GM21390 (cell line): ENCODE results near the gene GATA5.
"Not testable (repeated sequence)": the region's sequence is repeated elsewhere in the genome, so short reads cannot be mapped to it uniquely, and the experiment has no call there.

Source experiments
- ATAC-seq: cut with Tn5 transposase; IDR thresholded peaks from one replicate; pipeline ENCODE4 v1.9.1; 2021; ENCODE audit not compliant: unreplicated experiment

Gene GATA5

DNA sequence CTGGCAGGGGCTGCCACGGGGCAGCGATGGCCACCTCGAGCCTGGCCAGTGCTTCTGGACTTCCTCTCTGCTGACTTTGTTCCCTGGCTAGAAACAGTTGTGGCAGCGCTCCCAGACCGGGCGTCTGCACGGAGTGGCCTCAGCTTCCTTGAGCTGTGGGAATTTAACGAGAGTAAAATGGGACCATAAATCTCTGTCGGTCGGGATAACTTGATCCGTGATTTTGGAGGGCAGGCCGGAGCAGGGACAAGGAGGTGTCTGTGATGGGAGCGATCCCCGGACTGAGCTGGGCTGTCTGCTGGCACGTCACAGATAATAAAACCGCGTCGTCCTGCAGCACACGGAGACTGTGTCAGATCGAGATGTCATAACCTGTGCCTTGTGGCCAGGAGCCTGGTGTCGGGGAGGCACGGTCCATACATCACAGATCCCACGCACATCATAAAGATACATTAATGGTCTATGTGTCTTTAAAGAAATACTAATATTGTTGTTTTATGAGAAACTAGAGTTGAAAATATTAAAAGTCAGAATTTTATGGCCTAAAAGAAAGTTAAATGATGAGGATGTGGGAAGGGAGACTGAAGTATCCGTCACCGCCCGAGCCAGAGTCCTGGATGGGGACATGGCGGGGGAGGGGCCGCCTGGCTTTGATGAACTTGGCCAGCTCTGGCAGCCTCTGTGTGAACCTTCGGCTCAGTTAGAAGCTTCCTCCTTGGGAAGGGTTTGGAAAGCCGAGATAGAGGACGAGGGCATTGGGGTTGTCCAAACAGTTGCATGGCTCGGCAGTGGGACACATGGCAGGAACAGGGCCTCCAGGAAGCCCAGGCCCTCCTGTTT, 41.9 kb downstream of the GATA5 start:
- no peak for ATAC-seq

DNA sequence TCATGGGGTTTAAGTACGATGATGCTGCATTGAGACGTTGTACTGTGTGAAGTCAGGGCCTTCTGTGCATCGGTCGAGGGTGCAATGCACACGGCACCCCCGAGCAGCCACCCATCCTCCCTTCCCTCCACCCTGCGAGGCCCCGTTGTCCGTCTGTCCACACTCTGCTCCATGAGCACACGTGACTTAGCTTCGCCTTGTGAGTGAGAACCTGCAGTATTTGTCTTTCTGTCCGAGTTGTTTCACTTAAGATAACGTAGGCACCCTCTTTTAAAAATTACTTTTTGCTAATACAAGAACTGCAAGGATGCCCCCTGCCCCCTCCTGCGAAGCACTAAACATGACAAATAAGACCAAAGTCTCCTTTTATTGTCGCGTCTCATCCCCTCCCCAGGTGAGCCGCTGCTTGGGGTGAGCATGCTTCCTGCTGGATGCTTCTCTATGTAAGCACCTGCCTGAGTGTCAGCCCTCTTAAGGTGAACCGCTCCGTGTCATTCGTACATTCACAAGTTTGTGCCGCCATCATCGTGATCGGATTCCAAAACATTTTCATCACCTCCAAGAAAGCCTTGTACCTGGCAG, 44.8 kb downstream of the GATA5 start:
- ATAC-seq = no peak

DNA sequence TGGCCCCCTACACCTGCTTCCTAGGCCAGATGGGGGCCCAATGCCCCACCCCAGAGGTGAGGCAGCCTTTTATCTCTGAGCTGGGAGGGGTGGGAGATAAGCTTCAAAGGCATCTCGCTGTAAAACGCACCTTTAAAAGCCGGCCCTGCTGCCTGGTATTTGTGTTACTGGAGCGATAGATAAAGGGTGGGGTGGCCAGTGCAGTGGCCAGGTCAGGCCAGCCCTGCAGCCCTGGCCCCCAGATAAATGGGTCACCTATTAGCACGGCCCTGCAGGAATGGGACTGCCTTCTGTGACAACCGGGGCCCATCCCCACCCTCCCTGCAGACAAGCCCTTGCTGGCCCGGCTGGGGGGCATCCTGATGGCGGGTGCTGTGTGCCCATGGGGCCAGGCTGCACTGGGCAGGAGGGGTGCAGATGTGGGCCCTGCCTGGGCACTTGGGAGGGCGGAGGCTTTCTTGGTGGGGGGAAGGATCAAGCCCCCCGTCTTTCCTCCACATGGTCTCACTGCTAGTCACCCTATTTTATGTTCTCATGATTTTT, 45.4 kb downstream of the GATA5 start:
- ATAC-seq = no peak

DNA sequence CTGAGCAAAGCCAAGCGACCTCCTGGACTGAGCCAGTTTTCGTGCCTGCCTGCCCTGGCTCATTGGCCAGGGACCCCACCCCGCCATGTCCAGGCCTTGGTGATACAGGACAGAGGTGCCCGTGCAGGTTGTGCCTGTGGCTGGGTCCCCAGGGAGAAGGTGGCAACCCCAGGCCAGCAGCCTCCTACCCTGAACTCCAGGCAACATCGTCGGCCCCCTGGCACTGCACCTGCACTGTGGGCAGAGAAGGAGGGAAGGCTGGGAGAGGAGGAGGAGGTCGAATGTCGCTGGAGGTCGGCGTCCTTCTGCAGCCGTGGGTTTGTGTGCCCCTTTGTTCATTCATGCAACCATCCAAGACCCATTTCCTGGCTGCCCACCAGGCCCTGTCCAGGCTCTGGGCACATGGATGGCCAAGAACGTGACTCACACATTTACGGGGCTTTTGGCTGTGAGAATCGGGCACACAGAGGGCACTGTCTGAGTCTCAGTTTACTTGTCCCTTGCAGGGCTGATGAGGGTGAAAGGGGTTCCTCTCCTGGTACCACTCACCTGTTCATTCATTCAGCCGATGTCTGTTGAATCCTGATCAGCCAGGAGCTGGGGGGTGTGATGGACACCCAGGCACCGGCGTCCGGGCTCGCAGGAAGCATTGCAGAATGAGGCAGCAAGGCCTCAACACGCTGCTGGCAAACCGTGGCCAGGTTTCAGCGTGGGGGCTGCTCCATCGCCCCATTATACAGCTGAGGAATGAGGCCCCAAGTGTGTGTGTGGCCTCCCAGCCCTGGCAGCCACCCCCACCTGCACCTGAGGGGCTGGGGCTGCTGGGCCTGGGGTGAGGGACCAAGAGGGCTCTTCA, 46.1 kb downstream of the GATA5 start:
- no peak for ATAC-seq

DNA sequence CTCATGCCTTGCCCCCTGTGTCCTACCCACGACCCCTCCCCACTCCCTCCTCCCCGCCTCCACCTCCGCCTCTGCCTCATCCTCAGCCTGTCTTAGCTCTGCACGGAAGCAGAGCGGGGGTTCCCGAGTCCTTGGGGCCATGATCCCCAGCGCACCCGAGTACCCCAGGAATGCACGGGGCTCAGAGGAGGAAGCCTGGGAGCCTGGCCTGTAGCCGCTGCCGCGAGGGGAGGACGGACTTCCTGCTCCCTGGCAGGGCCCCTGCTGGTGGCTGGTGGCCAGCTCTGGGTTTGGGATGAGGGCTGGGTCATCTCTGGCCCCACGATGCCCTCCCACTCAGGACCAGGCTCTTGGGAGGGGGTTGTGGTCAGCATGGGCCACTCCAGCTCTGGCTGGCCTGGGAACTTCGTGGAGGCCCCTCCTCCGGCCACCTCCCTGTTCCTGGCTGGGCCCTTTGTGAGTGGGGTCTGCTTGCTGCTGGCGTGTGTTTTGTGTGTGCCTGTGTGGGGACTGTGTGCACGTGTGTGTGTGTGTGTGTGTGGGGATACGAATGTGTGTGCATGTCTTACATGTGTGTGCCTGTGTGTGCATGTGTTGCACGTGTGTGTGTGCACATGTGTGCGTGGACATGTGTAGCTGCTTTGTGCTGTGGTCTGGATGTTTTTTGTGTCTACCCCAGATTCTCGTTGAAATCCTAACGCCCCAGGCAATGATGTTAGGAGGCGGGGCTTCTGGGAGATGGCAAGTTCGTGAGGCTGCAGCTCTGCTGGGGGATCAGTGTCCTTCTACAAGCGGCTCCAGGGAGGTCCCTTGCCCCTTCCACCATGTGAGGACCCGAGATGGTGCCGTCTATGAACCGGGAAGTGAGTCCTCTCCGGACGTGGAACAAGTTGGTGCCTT, 47.1 kb downstream of the GATA5 start:
- ATAC-seq = no peak

DNA sequence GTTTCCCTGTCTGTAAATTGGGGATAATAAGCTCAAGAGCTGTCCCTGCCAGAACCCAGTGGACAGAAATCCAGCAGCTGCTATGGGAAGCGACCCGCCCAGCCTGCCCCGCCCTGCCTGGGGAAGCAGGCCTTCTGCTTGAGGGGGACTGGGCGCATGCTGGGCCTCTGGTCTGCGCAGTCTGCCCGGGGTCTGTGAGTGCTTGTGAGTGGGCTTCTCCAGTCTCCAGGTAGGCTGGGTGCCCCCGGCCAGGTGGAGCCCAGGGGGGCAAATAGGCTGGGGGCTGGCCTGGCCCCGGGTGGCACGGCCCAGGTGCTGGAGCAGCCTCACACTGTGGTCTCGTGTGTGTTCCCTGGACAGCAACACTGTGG, 47.8 kb downstream of the GATA5 start:
- no peak for ATAC-seq

DNA sequence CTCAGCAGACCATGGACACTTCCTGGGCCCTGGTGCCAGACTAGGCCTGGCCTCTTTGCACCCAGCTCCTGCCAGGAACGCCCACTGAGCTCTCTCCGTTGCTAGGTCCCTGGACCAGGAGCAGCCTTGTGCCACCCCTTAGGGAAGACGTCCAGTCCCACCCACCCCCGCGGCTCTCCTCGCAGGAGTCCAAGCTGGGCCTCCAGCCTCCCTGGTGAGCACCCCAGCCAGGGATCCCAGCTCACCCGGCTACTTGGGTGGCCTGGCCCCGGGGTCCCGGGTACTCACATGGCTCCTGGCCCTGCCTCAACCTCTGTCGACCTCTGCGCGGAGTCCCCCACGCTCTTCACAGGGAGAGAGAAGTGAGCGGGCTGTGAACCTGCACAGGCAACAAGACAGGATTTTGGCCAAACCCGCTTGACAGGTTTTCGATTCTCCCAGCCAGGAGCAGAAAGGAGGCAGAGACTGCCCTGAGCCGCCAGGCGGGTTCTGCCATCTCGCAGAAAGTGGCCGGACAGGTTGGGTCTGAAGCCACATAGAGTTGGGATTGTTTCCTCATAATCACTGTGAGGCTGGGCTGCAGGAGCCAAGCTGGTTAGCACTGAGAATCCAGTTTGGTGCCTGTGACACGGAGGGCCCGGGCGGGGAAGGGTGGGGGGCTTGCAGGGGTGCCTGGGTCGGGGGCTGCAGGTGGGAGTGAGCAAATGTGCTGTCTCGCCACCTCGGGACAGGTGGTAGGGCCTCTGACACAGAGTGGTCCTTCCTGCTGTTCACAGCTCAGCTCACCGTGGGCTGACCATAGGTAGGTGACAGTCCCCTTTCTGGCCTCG, 48.4 kb downstream of the GATA5 start, which contains the start of gene RBBP8NL:
RBBP8NL (minus strand) TSS at position 368 of the 830 bp plus-strand sequence. CDS start 7,892 bp downstream, outside the sequence.
- no peak for ATAC-seq

DNA sequence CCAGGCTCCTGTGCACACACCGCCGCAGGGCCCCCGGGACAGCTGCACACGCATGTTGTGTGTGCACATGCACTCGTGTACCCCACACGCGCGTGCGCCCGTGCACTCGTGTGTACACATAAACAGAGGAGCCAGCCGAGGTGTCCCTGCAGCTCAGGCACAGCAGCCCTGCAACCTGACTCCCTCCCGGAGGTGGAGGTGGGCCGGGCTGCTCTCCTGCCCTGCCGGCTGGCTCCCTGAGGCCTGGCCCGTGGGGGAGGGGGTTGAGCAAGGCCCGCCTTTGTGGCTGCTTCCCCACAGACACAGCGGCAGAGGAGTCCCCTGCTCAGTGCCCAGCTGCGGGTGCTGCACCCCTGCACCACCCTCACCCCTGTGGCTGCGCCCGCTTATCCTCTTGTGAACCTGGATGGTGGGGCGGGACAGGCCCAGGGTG, 49.1 kb downstream of the GATA5 start:
- no peak for ATAC-seq

DNA sequence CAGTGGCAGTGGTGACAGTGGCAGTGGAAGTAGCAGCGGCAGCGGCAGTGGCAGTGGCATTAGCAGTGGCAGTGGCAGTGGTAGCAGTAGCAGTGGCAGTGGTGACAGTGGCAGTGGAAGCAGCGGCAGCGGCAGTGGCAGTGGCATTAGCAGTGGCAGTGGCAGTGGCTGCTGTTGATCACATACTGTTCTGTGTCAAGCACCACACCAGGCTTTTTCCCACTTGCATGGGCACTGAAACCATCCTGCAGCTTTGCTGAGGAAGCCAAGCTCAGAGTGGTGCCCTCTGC, 49.8 kb downstream of the GATA5 start:
- not testable (repeated sequence) for ATAC-seq

DNA sequence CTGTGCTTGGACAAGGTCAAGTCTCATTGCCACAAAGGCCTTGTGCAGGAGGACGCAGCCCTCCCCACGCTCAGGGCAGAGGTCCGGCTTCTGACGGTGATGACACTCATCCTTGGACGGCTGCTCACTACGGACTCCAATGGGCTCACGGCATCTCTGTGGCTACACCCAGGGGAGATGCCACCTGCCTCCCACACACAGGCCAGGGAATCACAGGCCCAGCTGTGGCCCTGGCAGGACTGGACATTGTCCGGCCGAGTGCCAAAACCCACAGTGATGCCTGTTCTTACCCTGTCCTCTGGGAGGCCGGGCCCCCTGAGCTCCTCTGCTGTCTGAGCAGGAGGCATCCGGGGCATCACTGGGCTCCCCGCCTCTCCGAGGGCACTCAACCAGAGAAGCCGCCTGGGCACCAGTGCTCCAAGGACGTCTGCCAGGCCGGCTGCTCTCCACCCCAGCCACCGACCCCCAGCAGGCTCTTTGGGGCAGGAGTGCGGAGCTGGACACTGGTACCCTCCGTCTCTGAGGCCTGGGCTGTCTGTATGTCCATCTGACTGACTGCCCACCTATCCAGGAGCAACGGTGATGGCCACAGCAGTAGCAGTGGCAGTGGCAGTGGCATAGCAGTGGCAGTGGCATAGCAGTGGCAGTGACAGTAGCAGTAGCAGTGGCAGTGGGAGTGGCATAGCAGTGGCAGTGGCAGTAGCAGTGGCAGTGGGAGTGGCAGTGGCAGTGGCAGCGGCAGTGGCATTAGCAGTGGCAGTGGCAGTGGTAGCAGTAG, 50.3 kb downstream of the GATA5 start:
- no peak for ATAC-seq

DNA sequence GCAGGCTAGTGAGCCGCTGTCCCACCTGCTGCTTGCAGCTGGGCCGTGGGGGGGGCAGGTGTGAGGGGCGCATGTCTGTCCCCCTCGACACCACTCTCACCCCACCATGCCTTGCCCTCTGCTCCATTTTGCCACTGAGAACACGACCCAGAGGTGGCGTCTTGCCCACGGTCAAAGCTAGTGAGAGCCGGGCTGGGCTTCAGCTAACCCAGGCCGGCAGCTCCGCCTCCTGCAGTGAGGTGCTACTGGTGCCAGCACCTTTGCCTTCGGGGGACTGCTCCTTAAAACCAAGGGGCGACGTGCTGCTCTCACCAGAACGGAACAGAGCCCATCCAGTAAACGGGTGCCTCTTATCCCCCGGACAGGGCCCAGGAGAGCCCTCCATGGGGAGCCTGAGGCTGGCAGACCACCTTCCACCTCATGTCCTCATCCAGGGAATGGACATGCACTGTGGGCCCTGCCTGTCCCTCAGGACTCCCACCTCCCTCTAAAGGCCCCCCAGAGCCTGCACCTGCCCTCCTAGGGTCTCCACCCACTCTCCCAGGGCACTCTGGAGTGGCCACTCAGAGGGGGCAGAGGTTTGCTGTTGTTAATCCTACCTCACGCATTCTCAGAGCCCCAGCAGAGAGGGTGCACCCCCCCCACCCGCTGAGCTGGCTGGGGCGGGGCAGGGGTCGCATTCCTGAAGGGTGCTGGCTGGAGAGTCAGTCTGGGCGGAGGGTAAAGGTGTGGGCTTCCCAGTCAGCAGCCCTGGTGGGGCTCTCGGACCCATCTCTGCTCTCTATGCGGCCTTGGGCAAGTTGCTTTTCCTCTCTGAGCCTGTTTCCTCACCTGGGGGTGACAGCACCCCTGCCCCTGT, 51.3 kb downstream of the GATA5 start:
- no peak for ATAC-seq

DNA sequence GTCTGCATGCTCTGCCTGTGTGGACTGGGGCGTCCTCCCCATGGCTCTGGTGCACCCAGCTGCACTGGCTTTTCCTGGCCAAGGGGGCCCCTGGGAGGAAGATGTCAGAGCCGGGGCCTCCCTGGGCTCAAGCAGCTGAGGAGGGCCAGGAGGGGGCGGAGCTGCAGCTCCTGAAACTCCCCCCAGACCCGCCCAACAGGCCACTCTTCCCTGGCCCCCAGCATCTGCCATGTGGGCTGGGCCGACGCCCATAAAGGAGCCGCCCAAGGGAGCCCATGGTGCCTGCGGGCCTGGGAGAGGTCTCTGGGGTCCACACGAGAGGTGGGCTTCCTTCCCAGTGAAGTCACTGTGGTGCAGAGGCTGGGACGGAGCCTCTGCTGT, 52.5 kb downstream of the GATA5 start:
- no peak for ATAC-seq

DNA sequence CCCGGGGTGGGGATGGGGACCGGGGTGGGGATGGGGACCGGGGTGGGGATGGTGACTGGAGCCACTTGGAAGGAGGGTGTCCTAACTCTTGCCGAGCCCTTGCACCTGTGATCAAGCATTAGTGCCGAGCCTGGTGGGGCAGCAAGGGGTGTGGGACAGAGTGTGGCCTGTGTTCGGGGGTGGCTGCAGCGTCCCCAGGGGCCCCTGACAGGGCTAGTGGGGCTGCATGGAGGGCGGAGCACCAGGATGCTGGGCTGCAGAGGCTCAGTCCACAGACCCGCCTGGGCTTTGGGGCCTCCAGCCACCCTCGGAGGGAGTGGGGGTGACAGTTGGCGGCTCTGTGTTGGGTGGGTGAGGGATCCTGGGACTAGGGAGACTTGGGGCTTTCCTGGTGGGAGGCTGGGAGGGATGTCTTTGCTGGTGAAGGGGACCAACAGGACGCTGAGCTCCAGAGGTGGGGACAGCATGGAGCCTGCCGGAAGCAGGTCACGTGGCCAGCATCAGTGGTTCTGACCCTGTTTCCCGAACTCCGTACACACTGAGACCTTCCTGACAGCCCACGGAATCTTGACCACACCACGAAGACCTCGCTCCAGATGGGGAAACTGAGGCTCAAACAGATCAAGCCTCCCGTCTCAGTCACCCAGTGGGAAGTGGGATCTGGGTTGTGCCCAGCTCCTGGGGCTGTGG, 53.0 kb downstream of the GATA5 start:
- ATAC-seq = no peak

DNA sequence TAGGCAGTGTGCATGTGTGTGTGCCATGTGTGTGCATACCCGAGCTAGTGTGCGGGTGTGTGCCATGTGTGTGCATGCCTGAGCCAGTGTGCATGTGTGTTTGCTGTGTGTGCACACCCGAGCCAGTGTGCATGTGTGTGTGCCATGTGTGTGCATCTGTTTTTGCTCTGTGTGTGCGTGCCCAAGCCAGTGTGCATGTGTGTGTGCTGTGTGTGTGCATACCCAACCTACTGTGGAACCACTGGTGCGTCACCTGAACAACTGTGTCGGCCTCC, 54.1 kb downstream of the GATA5 start:
- no peak for ATAC-seq

DNA sequence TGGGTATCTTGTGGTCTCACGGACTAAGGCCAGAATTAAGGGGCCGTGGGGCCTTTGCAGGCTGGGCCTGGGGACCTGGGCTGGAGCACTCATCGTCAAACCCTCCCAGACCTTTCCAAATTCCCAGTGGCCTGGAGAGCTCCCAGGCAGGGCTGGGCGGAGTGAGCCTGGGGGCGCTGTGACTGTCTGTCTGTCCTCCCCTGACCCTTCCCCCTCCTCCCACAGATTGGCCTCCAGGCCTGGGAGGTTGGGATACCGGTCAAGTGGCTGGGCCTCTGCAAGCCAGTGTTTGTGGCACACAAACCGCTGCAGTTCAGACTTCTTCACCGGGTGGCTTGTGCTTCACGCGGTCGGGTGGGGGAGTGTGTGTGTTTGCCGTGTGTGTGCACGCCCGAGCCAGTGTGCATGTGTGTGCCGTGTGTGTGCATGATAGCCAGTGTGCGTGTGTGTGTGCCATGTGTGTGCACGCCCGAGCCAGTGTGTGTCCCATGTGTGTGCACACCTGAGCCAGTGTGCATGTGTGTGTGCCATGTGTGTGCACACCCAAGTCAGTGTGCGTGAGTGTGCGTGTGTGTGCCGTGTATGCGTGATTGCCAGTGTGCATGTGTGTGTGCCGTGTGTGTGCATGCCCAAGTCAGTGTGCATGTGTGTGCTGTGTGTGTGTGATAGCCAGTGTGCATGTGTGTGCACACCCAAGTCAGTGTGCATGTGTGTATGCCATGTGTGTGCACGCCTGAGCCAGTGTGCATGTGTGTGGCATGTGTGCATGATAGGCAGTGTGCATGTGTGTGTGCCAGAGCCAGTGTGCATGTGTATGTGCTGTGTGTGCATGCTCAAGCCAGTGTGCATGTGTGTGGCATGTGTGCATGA, 54.7 kb downstream of the GATA5 start:
- no peak for ATAC-seq

DNA sequence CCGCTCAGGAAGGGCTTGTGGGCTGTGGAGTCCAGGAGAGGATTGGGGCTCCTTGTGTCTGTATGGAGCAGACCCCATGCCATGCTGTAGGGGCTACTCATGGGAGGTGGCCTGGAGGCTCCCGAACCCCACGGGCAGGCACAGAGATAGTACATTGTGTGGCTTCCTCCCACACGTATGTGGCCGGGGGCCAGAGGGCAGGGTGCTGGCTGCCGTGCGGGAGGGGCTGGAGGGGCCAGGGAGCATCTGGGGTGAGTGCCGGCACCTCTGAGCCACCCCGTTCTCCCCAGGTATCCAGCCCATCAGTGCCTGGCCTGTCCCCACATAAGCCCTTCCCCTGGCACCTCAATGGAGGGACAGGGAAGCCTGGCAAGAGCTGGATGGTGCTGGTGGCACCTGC, 56.0 kb downstream of the GATA5 start:
- ATAC-seq = no peak
